ENCODE results near the gene GASK1A.

GRCh38 chr3:43006825-43007224, 27.7 kb downstream of the GASK1A start:
- TF ChIP-seq REST (IDR thresholded peaks at IDR 0.05; ENCODE audit: insufficient read depth in 1 of 2, low read depth in 2 of 2, low read length in 1 of 2), result no peak
- no peak for TF ChIP-seq CTCF (IDR thresholded peaks at IDR 0.05)
- no peak for TF ChIP-seq TCF7L2 (IDR thresholded peaks at IDR 0.05; ENCODE audit: low read depth, low read length)
